NCI-H82 treated with DMSO at 0.1 percent for 48 hours (cell line): Measurements from ENCODE around the gene ANK2.

Experiments used
- DNase-seq: peaks from one replicate; lab custom pipeline; 2025; ENCODE audit not compliant: unreplicated experiment; lab: John Stamatoyannopoulos, UW

ANK2 gene

DNA sequence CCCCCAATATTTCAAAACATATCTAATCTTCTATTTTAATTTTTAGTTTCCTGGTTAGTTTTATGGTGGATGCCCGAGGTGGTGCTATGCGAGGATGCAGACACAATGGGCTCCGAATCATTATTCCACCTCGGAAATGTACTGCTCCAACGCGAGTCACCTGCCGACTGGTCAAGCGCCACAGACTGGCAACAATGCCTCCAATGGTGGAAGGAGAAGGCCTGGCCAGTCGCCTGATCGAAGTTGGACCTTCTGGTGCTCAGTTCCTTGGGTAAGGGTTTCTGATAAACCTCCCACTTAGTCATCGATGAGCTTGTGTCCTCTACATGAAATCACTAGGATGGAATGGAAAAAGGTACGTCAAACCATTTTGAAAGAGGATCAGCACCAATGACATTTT is 280.7 kb downstream of the ANK2 start:
- DNase-seq, result no peak

DNA sequence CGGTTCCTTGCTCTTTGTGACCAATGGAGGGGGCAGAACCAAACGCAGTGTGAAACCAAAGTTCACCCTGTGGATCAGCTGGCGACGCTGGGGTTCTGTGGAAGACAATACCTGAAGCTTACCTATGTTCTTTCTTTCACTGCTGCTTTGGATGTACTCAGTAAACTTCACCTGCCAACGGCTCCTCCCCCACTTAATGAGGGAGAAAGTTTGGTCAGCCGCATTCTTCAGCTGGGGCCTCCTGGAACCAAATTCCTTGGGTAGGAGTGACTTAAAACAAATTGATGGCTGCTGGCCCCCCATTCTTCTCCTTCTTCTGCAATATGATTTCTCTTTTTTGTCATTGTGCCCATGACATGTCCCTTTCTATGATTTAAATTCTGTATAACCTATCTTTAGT is 282.4 kb downstream of the ANK2 start:
- DNase-seq, result no peak

DNA sequence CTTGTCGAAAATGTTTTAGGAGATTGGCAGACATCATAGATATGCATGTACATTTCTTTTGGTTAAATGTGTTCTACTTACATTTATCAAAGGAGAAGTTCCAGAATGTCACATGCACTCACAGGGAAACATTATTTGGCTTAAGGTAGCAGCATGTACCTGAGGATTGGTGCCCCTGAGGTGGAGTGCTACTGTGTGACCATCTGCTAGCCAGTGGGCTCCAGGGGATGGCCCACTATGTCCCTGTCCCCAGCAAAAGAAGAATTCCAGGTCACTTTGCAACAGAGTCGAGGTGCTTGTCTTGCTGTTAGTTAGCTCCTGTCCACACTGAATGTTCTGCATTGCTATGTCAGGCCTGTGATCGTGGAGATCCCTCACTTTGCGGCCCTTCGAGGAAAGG is 283.2 kb downstream of the ANK2 start:
- no peak for DNase-seq

DNA sequence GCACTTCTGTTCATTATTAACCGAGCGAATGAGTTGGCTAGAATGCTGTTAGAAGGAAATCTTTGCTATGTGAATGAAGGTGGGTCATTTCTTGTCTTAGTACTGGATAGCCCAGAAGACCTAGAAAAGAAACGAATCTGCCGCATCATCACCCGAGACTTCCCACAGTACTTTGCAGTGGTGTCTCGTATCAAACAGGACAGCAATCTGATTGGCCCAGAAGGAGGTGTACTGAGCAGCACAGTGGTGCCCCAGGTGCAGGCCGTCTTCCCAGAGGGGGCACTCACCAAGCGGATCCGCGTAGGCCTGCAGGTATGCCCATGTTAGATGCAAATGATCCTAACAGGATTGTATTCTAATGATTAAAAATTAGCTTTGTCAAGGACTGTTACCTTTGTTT is 286.3 kb downstream of the ANK2 start:
- no peak for DNase-seq

DNA sequence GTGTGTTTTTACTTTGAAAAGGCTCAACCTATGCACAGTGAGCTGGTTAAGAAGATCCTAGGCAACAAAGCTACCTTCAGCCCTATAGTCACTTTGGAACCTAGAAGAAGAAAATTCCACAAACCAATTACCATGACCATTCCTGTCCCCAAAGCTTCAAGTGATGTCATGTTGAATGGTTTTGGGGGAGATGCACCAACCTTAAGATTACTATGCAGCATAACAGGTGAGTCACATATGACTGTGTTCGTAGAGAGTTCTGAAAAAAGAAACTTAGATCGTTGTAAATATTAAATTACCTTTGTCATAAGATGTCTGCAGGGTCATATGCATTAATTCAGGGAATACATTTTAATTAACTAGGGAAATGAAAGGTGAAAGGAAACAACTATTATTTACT is 287.1 kb downstream of the ANK2 start:
- no peak for DNase-seq

DNA sequence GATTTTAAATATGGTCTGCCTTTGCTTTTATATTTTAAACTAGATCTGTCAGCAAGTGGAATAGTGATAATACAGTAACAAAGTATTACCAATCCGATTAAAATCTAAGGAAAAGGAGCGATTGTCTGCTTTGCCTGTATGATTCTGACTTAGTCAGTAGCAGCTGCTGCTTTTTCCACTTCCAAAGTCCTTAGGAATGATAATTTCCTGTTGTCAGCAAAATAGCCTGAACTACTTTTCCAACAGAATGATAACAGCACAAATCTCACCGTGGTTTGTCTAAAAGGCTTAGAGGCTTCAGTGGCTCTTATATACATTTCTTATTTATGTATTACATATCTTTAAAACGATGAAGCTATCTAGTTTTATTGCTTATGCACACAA is 290.0 kb downstream of the ANK2 start:
- no peak for DNase-seq

DNA sequence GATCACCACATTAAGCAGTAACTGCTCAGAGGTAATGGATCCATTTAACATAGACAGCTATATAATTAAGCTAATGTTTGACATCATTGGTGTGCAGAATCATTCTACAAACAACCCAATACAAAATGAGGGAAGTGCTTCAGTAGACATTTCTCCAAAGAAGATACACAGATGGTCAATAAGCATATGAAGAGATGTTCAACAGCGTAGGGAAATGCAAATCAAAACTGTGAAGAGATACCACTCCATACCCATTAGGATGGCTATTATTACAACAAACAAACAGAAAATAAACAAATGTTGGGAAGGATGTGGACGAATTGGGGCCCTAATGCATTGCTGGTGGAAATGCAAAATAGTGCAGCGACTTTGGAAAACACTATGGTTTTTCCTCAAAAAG is 294.6 kb downstream of the ANK2 start:
- no peak for DNase-seq

DNA sequence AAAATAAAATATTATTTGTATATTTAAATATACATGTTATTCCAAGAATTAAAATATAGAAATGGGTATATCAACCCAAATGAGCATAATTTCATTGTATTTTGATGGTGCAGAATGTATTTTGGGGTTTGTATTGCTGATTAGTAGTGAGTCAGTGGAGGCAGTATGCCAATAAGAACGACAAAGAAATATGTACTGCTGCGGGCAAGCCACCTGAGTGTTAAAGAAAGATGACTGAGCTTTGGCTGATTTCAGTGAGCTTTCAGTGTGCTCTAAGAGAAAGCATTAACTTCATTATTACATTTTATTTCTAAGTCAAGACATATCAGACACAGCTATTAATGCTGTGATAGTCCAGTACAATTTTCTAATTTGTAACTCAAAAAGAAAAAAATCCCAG is 297.8 kb downstream of the ANK2 start:
- no peak for DNase-seq

DNA sequence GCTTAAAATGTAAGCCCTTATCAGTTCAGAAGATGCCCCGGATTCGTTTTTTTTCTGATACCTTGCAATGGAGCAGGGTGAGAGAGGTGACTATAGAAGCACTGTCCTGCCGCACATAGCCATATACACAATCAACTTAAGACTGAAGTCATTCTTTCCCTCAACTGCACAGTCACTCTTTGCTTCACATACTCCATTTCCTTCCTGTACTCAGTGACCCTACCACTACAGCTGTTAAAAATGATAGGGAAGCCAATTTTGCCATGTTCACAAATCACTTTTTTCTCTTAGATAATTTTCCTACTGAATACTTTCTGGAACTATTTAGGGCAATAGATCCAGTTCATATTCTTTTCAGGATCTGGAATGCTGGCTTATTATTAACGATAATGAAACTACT is 300.0 kb downstream of the ANK2 start:
- no peak for DNase-seq

DNA sequence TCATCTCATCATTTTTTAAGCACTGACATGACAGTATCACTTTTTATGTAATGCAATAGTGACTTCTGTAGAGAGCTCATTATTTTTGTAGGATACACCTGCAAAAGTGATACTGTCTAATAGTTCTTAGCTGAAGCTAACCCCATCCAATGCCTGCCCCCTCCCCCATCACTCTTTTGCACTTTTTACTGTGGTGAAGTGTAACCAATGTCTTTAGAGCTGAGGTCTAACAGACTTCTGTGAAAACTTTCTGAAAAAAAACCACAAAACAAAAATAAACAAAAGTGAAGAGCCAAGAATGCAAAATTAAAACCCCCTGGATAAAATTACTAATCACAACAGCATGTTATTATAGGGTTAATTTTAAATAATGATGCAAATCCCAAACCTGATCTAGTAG is 301.1 kb downstream of the ANK2 start:
- no peak for DNase-seq

DNA sequence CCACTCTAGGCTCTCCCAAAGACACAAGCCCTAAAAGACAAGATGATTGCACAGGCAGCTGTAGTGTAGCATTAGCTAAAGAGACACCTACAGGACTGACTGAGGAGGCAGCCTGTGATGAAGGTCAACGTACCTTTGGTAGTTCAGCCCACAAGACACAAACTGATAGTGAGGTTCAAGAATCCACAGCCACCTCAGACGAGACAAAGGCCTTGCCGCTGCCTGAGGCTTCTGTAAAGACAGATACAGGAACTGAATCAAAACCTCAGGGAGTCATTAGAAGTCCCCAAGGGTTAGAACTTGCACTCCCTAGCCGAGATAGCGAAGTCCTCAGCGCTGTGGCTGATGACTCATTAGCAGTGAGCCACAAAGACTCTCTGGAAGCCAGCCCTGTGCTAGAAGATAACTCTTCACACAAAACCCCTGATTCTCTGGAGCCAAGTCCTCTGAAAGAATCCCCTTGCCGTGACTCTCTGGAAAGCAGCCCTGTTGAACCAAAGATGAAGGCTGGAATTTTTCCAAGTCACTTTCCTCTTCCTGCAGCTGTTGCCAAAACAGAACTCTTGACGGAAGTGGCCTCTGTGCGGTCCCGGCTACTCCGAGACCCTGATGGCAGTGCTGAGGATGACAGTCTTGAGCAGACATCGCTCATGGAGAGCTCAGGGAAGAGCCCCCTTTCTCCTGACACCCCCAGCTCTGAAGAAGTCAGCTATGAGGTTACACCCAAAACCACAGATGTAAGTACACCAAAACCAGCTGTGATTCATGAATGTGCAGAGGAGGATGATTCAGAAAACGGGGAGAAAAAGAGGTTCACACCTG is 306.3 kb downstream of the ANK2 start:
- DNase-seq, result no peak

DNA sequence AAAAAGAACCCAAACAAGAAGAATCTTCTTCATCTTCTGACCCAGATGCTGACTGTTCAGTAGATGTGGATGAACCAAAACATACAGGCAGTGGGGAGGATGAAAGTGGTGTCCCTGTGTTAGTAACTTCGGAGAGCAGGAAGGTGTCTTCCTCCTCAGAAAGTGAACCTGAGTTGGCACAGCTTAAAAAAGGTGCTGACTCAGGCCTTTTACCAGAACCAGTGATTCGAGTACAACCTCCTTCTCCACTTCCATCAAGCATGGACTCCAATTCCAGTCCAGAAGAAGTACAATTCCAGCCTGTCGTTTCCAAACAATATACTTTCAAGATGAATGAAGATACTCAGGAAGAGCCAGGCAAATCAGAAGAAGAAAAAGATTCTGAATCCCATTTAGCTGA is 307.0 kb downstream of the ANK2 start:
- no peak for DNase-seq

DNA sequence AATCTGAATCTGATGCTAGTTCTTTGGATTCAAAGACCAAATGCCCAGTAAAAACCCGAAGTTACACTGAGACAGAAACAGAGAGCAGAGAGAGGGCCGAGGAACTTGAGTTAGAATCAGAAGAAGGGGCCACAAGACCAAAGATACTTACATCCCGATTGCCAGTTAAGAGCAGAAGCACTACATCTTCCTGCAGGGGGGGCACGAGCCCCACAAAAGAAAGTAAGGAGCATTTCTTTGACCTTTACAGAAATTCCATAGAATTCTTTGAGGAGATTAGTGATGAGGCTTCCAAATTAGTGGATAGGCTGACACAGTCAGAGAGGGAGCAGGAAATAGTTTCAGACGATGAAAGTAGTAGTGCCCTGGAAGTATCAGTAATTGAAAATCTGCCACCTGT is 309.3 kb downstream of the ANK2 start:
- DNase-seq, result no peak

DNA sequence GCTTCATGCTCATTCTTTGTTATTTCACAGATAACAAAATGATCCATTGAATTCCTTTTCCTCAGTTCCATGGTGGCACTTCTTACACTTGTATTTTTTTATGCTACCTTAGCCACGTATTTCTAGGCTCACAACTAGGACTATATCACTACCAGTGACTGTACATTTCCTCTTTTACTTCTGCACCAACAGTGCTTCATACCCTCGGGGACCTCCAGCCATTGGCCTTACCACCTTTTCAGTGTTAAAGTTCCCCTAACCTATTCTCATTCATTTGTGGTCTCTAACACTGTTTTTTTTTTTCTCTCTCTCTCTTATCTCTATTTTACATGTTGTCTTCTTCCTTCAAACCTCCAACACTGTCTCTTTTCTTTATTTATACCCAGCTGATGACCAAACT is 315.9 kb downstream of the ANK2 start:
- no peak for DNase-seq

DNA sequence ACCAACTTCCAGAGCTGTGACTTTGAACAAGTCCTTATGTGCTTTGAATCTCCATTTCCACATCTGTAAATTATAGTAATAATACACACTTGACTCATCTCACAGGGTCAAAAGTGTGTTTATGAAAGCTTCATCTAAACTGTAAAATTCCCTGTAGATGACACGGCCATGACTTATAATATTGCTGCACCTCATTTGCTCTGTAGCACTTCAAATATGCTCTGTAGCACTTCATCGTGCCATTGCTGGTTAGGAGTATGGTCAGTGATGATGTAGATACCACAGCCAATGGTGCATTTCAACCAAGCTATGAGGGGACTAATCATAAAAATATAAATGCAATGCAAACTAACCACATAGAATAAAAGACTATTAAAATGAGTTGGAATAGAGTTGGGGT is 318.6 kb downstream of the ANK2 start:
- no peak for DNase-seq

DNA sequence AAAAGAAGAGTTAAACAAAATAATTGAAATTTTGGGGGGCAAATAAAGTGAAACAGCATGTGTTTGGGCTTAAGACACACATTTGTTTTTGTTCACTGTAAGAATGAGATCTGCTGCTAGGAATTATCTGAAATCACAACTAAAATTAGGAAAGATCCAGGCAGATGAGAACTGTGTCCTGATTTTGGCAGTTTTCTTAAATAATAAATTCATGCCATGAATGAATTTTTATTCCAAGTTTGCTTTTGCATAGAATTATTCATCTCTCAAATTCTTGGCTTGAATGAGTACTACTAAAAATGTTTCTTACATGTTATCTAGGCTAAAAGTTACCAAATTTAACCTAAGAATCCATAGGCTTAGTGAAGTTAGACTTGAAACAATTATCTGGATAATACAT is 321.7 kb downstream of the ANK2 start:
- no peak for DNase-seq

DNA sequence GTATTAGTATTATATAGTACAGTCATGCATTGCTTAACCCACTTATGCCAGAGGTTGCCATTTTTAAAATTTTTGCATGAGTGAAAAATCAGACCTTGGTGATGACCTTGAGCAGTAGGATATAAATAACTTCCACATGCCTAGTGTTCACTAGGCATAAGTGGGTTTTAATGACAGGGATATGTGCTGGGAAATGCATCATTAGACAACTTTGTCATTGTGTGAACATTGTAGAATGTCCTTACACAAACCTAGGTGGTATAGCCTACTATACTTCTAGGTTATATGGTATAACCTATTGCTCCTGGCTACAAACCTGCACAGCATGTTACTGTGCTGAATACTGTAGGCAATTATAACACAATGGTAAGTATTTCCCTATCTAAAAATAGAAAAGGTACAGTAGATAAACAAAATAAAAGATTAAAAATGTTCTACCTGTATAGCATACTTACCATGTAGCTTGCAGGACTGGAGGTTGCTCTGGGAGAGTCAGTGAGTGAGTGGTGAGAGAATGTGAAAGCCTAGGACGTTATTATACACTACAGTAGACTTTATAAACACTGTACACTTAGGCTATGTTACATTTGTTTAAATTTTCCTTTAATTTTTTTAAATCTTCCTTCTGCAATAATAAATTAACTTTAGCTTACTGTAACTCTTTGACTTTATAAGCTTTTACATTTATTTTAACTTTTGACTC is 326.7 kb downstream of the ANK2 start:
- DNase-seq, result no peak

DNA sequence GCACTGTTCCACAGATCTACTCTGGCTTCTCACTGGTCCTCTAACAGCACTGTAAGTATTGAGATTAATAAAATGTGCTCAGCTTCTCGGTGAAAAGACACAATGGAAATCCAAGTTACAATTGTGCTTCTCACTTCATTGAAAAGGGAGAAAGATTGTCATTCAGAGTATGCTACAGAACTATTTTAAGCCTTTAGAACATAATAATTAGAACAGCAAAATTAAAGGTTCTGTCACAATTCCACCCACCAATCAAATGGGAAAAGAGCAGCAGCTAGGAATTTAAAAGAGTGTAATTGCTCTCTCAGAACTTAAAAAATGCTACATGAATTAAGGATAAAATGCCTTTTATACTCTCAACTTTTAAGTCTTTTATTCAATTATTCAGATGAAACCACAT is 329.4 kb downstream of the ANK2 start:
- no peak for DNase-seq

DNA sequence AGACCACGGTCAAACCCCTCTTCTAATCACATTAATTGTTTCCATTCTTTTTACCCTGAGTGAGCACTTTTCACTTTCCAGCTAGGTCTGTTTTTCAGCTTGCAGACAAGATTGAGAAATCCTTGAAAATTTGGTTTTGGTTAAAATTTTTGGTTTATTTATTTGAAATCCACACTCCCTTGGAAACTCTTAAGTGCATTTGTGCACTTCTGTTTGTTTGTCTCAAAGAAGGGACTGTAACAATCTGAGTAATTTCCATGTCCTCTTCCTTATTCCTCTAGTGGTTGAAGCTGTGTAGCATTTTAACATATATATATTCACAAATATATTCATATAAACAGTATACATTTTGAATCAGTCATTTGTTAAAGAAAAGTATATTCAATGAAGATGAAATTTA is 333.3 kb downstream of the ANK2 start:
- DNase-seq, result no peak

DNA sequence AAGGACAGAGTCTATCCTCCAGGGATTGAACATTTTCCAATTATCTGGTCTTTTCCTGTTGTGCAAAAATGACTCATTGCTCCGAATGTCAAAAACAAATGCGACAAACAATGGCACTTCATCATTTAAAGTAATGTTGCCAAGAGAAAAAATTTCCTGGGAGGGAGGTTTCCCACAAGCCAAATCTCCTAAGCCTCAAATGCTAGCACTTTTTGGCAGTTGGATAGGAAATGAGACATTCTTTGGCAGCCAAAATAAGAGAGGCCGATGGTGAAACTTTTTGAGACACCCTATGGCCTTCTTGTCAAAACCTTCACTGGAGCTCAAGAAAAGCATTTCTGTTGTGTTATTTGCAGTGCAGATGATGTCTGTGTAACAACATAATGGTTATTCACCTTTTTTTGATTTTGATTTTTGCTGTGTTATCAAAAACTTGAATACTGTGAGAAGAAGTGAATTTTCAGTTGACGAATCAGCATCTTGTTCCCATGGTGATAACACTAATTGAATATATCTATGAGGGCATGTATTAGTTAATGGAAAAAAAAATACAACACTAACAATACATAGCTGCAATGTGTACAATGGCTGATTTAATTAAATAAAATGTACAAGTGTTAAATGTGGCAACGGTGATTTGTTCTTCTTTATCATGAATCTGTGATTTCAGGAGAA is 333.8 kb downstream of the ANK2 start:
- no peak for DNase-seq

DNA sequence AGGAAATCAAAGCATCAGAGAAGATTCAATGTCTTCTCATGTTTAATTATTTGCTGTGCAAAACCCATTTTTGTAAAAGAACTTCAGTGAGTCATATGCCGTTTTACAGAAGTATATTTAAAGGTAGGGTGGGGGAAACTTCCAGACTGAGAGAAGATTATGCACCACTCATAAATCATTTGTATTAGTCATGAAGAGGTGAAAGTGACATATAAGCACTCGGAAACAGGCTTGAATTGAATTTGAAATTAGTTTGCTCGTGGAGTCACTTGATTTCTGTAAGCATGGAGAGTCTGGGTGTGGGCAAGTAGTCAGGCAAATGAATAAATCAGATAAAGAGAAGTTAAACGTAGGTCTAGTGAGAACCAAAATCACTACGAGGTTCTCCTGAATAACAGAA is 335.1 kb downstream of the ANK2 start:
- DNase-seq, result no peak

DNA sequence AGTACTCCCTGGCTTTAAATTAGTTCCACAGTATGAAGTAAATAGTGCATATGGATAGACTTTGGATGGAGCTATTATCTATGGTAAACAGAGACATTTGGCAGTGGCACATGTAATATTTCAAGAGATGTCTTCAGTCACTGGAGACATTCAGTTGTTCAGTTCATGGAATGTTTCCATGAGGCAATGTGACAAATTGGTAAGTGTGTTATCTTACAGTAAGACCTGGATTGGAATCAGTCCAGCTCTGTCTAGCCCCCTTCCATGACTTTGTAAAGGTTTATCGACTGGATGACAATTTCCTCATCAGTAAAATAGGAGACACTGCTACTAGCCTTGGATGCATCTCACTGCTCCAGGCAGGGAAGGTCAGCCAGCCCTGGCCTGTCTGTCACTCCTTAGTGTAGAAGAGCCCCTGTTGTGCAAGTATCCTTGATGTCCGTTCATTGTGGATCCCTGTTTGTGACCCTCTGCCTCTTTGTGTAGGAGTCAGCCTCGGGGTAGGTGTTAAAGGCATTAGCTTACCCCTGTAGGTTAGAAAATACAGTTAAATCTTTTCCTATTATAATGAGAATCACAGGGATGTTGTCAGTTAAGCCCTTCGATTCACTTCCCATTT is 335.9 kb downstream of the ANK2 start:
- DNase-seq, result no peak
